CD14-positive monocyte (primary cell): ENCODE data around the gene MYPN. TPM values are rescaled to one million over a fixed set of nuclear protein-coding genes. Genes with fewer than 3 reads are reported as not detected.

ENCODE experiments used
- DNase-seq, 3 donors: peaks; one replicate each; pipeline ENCODE4 v3.0.0-alpha.2; 2011 to 2022
- H2AFZ ChIP-seq: 2 replicates; pipeline ENCODE4 v1.6.0; 2012; ENCODE audit warnings: mild to moderate bottlenecking, low read depth, low read length, inconsistent platforms; ENCODE audit not compliant: insufficient read depth, poor library complexity, severe bottlenecking
- H3K27ac ChIP-seq, 2 donors: 1 replicate in 1 of 2; 2 replicates in 1 of 2; pipeline ENCODE4 v1.5.1; 2012 to 2013; ENCODE audit warnings: low read length in 2 of 2, control low read depth in 1 of 2, inconsistent platforms in 1 of 2, low read depth in 1 of 2, mild to moderate bottlenecking in 1 of 2
- H3K27me3 ChIP-seq, 2 donors: one replicate each; pipeline versions ENCODE4 v1.6.0 to v1.6.1; 2011 to 2013; ENCODE audit warnings: low read length in 2 of 2; ENCODE audit not compliant: control insufficient read depth in 2 of 2, insufficient read depth in 2 of 2
- H3K36me3 ChIP-seq, 2 donors: replicated peaks in 1 of 2; 1 replicate in 1 of 2; 2 replicates in 1 of 2; pipeline versions ENCODE4 v1.5.1 to v1.6.1; 2012 to 2013; ENCODE audit warnings: low read length in 2 of 2, control low read depth in 1 of 2, inconsistent platforms in 1 of 2, mild to moderate bottlenecking in 1 of 2; ENCODE audit not compliant: insufficient read depth in 2 of 2, control insufficient read depth in 1 of 2
- H3K4me1 ChIP-seq, 2 donors: 1 replicate in 1 of 2; 2 replicates in 1 of 2; pipeline versions ENCODE4 v1.5.1 to v1.6.1; 2012 to 2013; ENCODE audit warnings: low read length in 2 of 2, control low read depth in 1 of 2, inconsistent platforms in 1 of 2, mild to moderate bottlenecking in 1 of 2, moderate library complexity in 1 of 2; ENCODE audit not compliant: insufficient read depth in 2 of 2, control insufficient read depth in 1 of 2
- H3K4me2 ChIP-seq: replicated peaks from 2 replicates; pipeline ENCODE3; 2012; ENCODE audit warnings: low read length, moderate library complexity, mild to moderate bottlenecking; ENCODE audit not compliant: poor library complexity, severe bottlenecking; ENCODE audit errors: extremely low read depth
- H3K4me3 ChIP-seq, 3 experiments: fragments of 200-600 bp in 1 of 3; sonication (generic) in 1 of 3; replicated peaks in 1 of 3; 1 replicate in 2 of 3; 2 replicates in 1 of 3; pipeline ENCODE4 v1.5.1; 2011 to 2013; ENCODE audit warnings: low read length in 3 of 3, mild to moderate bottlenecking in 3 of 3, control low read depth in 2 of 3, low read depth in 2 of 3, inconsistent platforms in 1 of 3, moderate library complexity in 1 of 3
- H3K79me2 ChIP-seq: 2 replicates; pipeline ENCODE4 v1.6.0; 2012; ENCODE audit warnings: mild to moderate bottlenecking, control low read depth, inconsistent platforms, low read length, moderate library complexity; ENCODE audit not compliant: insufficient read depth
- H3K9ac ChIP-seq: 2 replicates; pipeline ENCODE4 v1.6.0; 2017; ENCODE audit warnings: low read length, mild to moderate bottlenecking; ENCODE audit not compliant: insufficient read depth, poor library complexity, severe bottlenecking
- H3K9me3 ChIP-seq, 2 donors: replicated peaks in 1 of 2; 1 replicate in 1 of 2; 2 replicates in 1 of 2; pipeline versions ENCODE4 v1.5.1 to v1.6.1; 2012 to 2013; ENCODE audit warnings: low read length in 2 of 2, control low read depth in 1 of 2; ENCODE audit not compliant: control insufficient read depth in 1 of 2, insufficient read depth in 1 of 2
- H4K20me1 ChIP-seq: 2 replicates; pipeline ENCODE4 v1.6.0; 2012; ENCODE audit warnings: mild to moderate bottlenecking, low read length, control low read depth, moderate library complexity; ENCODE audit not compliant: insufficient read depth
- H3K27ac Mint-ChIP-seq, 7 donors: one replicate each; pipeline ENCODE4 v1.8.0; 2020; ENCODE audit warnings: mild to moderate bottlenecking in 7 of 7, mixed read lengths in 7 of 7, moderate library complexity in 6 of 7, inconsistent platforms in 2 of 7
- H3K27me3 Mint-ChIP-seq, 3 donors: one replicate each; pipeline ENCODE4 v1.8.0; 2021 to 2022; ENCODE audit warnings: low read depth in 3 of 3, mild to moderate bottlenecking in 3 of 3, mixed read lengths in 3 of 3, moderate library complexity in 3 of 3, inconsistent platforms in 1 of 3
- H3K36me3 Mint-ChIP-seq, 2 donors: one replicate each; pipeline ENCODE4 v1.8.0; 2020; ENCODE audit warnings: mixed read lengths in 2 of 2, inconsistent platforms in 1 of 2, mild to moderate bottlenecking in 1 of 2
- H3K4me1 Mint-ChIP-seq: one replicate; pipeline ENCODE4 v1.8.0; 2020; ENCODE audit warnings: mild to moderate bottlenecking, mixed read lengths
- H3K4me3 Mint-ChIP-seq, 2 donors: one replicate each; pipeline ENCODE4 v1.8.0; 2020; ENCODE audit warnings: mild to moderate bottlenecking in 2 of 2, mixed read lengths in 2 of 2, moderate library complexity in 1 of 2
- H3K9me3 Mint-ChIP-seq, 7 donors: one replicate each; pipeline ENCODE4 v1.8.0; 2020 to 2022; ENCODE audit warnings: mixed read lengths in 7 of 7, mild to moderate bottlenecking in 6 of 7, moderate library complexity in 6 of 7, inconsistent platforms in 2 of 7
- WGBS: methylation state at CpG from one replicate; pipeline ENCODE4 v1.1.5; 2013; ENCODE audit warnings: missing lambda C conversion rate; ENCODE audit not compliant: insufficient coverage; 5-methylcytosine and 5-hydroxymethylcytosine counted together
- intact Hi-C, 2 donors: fragments of 100-400 bp; cut with micrococcal nuclease; formaldehyde crosslinking; loops; one replicate each; pipeline versions ENCODE4 v1.15.0 to v1.15.1; 2023
- polyA plus RNA-seq, 3 donors: library from polyadenylated mRNA; depleted of rRNA in 1 of 3; unstranded in 2 of 3; stranded (reverse) in 1 of 3; fragments of 300-500 nt in 2 of 3; fragments of >200 nt in 1 of 3; fragmentation: Illumina TruSeq in 2 of 3; gene quantifications; 1 replicate in 2 of 3; 2 replicates in 1 of 3; pipeline ENCODE4 v1.2.3, GENCODE V29; 2012 to 2021
- TF ChIP-seq, protein P1 (sequence below): fragments of 200-600 bp; IDR thresholded peaks from one replicate; pipeline ENCODE4 v1.8.0; 2022; ENCODE audit warnings: antibody characterized with exemption, mild to moderate bottlenecking

The MYPN gene
- polyA plus RNA-seq, 3 donors, result not detected

DNA sequence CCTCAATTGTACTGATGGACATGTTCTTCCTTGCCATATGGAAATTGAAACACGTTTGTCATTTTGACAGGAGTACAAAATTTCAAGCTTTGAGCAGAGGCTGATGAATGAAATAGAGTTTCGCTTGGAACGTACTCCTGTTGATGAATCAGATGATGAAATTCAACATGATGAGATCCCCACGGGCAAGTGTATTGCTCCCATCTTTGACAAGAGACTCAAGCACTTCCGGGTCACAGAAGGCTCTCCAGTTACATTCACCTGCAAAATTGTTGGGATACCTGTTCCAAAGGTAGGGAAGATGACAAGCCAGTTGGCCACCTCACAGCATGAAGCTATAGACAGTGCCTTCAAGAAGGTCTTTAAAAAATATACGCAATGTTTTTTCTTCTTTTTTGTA lies 79.5 kb downstream of the MYPN start:
- H3K36me3 ChIP-seq, result no peaks in the 10 kb centered on the region

GRCh38 chr10:68192113-68192512 lies 82.8 kb downstream of the MYPN start:
- no peaks in the 10 kb centered on the region for H3K9me3 ChIP-seq
- Mint-ChIP-seq H3K36me3 (no peaks in the 10 kb centered on the region), H3K9me3 (peaks cover 0 to 8% (median 3%) of the 10 kb centered on the region in 7 donors), H3K4me1 (no peaks in the 10 kb centered on the region), H3K4me3 (no peak overlapping the region), H3K27me3 (peaks cover 3 to 7% (median 7%) of the 10 kb centered on the region in 3 donors), H3K27ac (no peak overlapping the region)
- H3K27me3 ChIP-seq, result no peaks in the 10 kb centered on the region
- no peak overlapping the region for H3K9ac ChIP-seq
- no CpG with 5 or more reads among the region's 3 CpGs for WGBS
- H3K4me2 ChIP-seq, result no peak overlapping the region
- no peaks in the 10 kb centered on the region for H3K36me3 ChIP-seq
- TF ChIP-seq, protein P1, sequence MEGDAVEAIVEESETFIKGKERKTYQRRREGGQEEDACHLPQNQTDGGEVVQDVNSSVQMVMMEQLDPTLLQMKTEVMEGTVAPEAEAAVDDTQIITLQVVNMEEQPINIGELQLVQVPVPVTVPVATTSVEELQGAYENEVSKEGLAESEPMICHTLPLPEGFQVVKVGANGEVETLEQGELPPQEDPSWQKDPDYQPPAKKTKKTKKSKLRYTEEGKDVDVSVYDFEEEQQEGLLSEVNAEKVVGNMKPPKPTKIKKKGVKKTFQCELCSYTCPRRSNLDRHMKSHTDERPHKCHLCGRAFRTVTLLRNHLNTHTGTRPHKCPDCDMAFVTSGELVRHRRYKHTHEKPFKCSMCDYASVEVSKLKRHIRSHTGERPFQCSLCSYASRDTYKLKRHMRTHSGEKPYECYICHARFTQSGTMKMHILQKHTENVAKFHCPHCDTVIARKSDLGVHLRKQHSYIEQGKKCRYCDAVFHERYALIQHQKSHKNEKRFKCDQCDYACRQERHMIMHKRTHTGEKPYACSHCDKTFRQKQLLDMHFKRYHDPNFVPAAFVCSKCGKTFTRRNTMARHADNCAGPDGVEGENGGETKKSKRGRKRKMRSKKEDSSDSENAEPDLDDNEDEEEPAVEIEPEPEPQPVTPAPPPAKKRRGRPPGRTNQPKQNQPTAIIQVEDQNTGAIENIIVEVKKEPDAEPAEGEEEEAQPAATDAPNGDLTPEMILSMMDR, result no peak
- no peak overlapping the region for H3K27ac ChIP-seq
- no peak for DNase-seq
- intact Hi-C loops, result no loop called here
- H3K79me2 ChIP-seq, result no peaks in the 10 kb centered on the region
- no peaks in the 10 kb centered on the region for H4K20me1 ChIP-seq
- H3K4me3 ChIP-seq, result no peak overlapping the region
- H3K4me1 ChIP-seq, result no peaks in the 10 kb centered on the region
- no peak overlapping the region for H2AFZ ChIP-seq

More for the DNA sequence above, 79.5 kb downstream of the MYPN start:
- Histone ChIP-seq H3K4me2 (no peak overlapping the region), H3K9ac (no peak overlapping the region), H3K4me1 (no peaks in the 10 kb centered on the region), H4K20me1 (no peaks in the 10 kb centered on the region), H3K27ac (no peak overlapping the region), H3K79me2 (no peaks in the 10 kb centered on the region), H3K9me3 (no peaks in the 10 kb centered on the region), H3K4me3 (no peak overlapping the region), H3K27me3 (no peaks in the 10 kb centered on the region), H2AFZ (no peak overlapping the region)
- peaks cover 0 to 6% (median 3%) of the 10 kb centered on the region in 7 donors for H3K9me3 Mint-ChIP-seq
- H3K4me1 Mint-ChIP-seq, result no peaks in the 10 kb centered on the region
- intact Hi-C loops, result no loop called here
- H3K27me3 Mint-ChIP-seq, result peaks cover 13 to 19% (median 14%) of the 10 kb centered on the region in 3 donors
- no peak for DNase-seq
- TF ChIP-seq, protein P1, result no peak
- H3K27ac Mint-ChIP-seq, result no peak overlapping the region
- no peaks in the 10 kb centered on the region for H3K36me3 Mint-ChIP-seq
- 89% methylated on average over 2 of the region's 6 CpGs for WGBS
- no peak overlapping the region for H3K4me3 Mint-ChIP-seq
